ENCODE measurements around the gene NT5C3A.

The NT5C3A gene

GRCh38 chr7:33035776-33036175 is 26.8 kb downstream of the NT5C3A start:
- Histone ChIP-seq H3K4me1 (ENCODE audit: control insufficient read depth in 1 of 2, insufficient read depth in 2 of 2, low read length in 2 of 2) (no peaks in the 10 kb centered on the region), H2AFZ (ENCODE audit: insufficient read depth, low read length, poor library complexity) (no peak overlapping the region), H3K27ac (ENCODE audit: low read depth, low read length) (no peak overlapping the region), H3K14ac (ENCODE audit: low read length) (no peak overlapping the region), H3K4me3 (ENCODE audit: low read depth, low read length) (no peak overlapping the region), H3K9me3 (ENCODE audit: insufficient read depth, low read depth, low read length) (no peaks in the 10 kb centered on the region), H3K18ac (ENCODE audit: low read length) (no peak overlapping the region), H3K9ac (ENCODE audit: low read length) (no peak overlapping the region), H3K79me1 (ENCODE audit: low read length) (no peaks in the 10 kb centered on the region), H4K8ac (ENCODE audit: low read depth, low read length) (no peak overlapping the region), H3K4me2 (ENCODE audit: low read length) (no peak overlapping the region), H4K91ac (ENCODE audit: low read depth, low read length) (no peak overlapping the region), H3K4ac (ENCODE audit: low read depth, low read length) (no peak overlapping the region), H3K79me2 (ENCODE audit: control insufficient read depth, insufficient read depth, low read length, poor library complexity) (no peaks in the 10 kb centered on the region), H2BK12ac (ENCODE audit: low read length) (no peak overlapping the region), H2AK5ac (ENCODE audit: low read length) (no peak overlapping the region), H4K12ac (ENCODE audit: low read depth, low read length) (no peak overlapping the region), H3K23ac (ENCODE audit: low read length) (no peak overlapping the region), H2BK5ac (ENCODE audit: low read depth, low read length, poor library complexity) (no peak overlapping the region), H2BK120ac (ENCODE audit: insufficient read depth, low read length, poor library complexity) (no peak overlapping the region), H3K27me3 (ENCODE audit: insufficient read depth, low read length) (no peaks in the 10 kb centered on the region), H3K36me3 (ENCODE audit: control insufficient read depth in 1 of 2, insufficient read depth in 2 of 2, low read length in 2 of 2) (no peaks in the 10 kb centered on the region)
- WGBS (ENCODE audit: extremely low coverage, insufficient coverage, insufficient read length), result no CpG with 5 or more reads among the region's 2 CpGs
- DNase-seq, result peak in 1 of 2 donors; percentile 41

- no peak overlapping the region for H3K18ac ChIP-seq (ENCODE audit: low read length)
- H4K12ac ChIP-seq (ENCODE audit: low read depth, low read length), result no peak overlapping the region
- no peak overlapping the region for H2BK5ac ChIP-seq (ENCODE audit: low read depth, low read length, poor library complexity)
- no peak overlapping the region for H3K14ac ChIP-seq (ENCODE audit: low read length)
- H3K9ac ChIP-seq (ENCODE audit: low read length), result no peak overlapping the region
- H3K4me2 ChIP-seq (ENCODE audit: low read length), result no peak overlapping the region
- H4K8ac ChIP-seq (ENCODE audit: low read depth, low read length), result no peak overlapping the region
- no peaks in the 10 kb centered on the region for H3K27me3 ChIP-seq (ENCODE audit: insufficient read depth, low read length)
- no peak for DNase-seq
- H3K79me2 ChIP-seq (ENCODE audit: control insufficient read depth, insufficient read depth, low read length, poor library complexity), result no peaks in the 10 kb centered on the region
- H3K4ac ChIP-seq (ENCODE audit: low read depth, low read length), result no peak overlapping the region
- H3K23ac ChIP-seq (ENCODE audit: low read length), result no peak overlapping the region
- H3K9me3 ChIP-seq (ENCODE audit: insufficient read depth, low read depth, low read length), result no peaks in the 10 kb centered on the region
- H2BK120ac ChIP-seq (ENCODE audit: insufficient read depth, low read length, poor library complexity), result no peak overlapping the region
- WGBS (ENCODE audit: extremely low coverage, insufficient coverage, insufficient read length), result no CpG with 5 or more reads among the region's 4 CpGs
- H4K91ac ChIP-seq (ENCODE audit: low read depth, low read length), result no peak overlapping the region
- H2AFZ ChIP-seq (ENCODE audit: insufficient read depth, low read length, poor library complexity), result no peak overlapping the region
- H3K4me1 ChIP-seq (ENCODE audit: control insufficient read depth in 1 of 2, insufficient read depth in 2 of 2, low read length in 2 of 2), result no peaks in the 10 kb centered on the region
- peaks cover 0 to 4% of the 10 kb centered on the region in 2 experiments for H3K36me3 ChIP-seq (ENCODE audit: control insufficient read depth in 1 of 2, insufficient read depth in 2 of 2, low read length in 2 of 2)
- H3K27ac ChIP-seq (ENCODE audit: low read depth, low read length), result no peak overlapping the region
- no peak overlapping the region for H2AK5ac ChIP-seq (ENCODE audit: low read length)
- H3K4me3 ChIP-seq (ENCODE audit: low read depth, low read length), result no peak overlapping the region
- no peak overlapping the region for H2BK12ac ChIP-seq (ENCODE audit: low read length)
- no peaks in the 10 kb centered on the region for H3K79me1 ChIP-seq (ENCODE audit: low read length)
These were observed 38.3 kb downstream of the NT5C3A start for GRCh38 chr7:33024189-33024757.

- H3K79me1 ChIP-seq (ENCODE audit: low read length), result no peaks in the 10 kb centered on the region
- H3K4ac ChIP-seq (ENCODE audit: low read depth, low read length), result no peak overlapping the region
- H3K4me3 ChIP-seq (ENCODE audit: low read depth, low read length), result no peak overlapping the region
- no peak overlapping the region for H2AK5ac ChIP-seq (ENCODE audit: low read length)
- H3K9me3 ChIP-seq (ENCODE audit: insufficient read depth, low read depth, low read length), result no peaks in the 10 kb centered on the region
- peaks cover 4 to 7% of the 10 kb centered on the region in 2 experiments for H3K36me3 ChIP-seq (ENCODE audit: control insufficient read depth in 1 of 2, insufficient read depth in 2 of 2, low read length in 2 of 2)
- no peak overlapping the region for H2BK5ac ChIP-seq (ENCODE audit: low read depth, low read length, poor library complexity)
- H2BK120ac ChIP-seq (ENCODE audit: insufficient read depth, low read length, poor library complexity), result no peak overlapping the region
- no peak overlapping the region for H3K14ac ChIP-seq (ENCODE audit: low read length)
- no peak overlapping the region for H4K12ac ChIP-seq (ENCODE audit: low read depth, low read length)
- DNase-seq, result no peak
- no peak overlapping the region for H2BK12ac ChIP-seq (ENCODE audit: low read length)
- H2AFZ ChIP-seq (ENCODE audit: insufficient read depth, low read length, poor library complexity), result no peak overlapping the region
- H3K23ac ChIP-seq (ENCODE audit: low read length), result no peak overlapping the region
- H3K27ac ChIP-seq (ENCODE audit: low read depth, low read length), result no peak overlapping the region
- no peak overlapping the region for H3K4me2 ChIP-seq (ENCODE audit: low read length)
- no peaks in the 10 kb centered on the region for H3K27me3 ChIP-seq (ENCODE audit: insufficient read depth, low read length)
- no peaks in the 10 kb centered on the region for H3K4me1 ChIP-seq (ENCODE audit: control insufficient read depth in 1 of 2, insufficient read depth in 2 of 2, low read length in 2 of 2)
- H4K8ac ChIP-seq (ENCODE audit: low read depth, low read length), result no peak overlapping the region
- no peaks in the 10 kb centered on the region for H3K79me2 ChIP-seq (ENCODE audit: control insufficient read depth, insufficient read depth, low read length, poor library complexity)
- no peak overlapping the region for H3K9ac ChIP-seq (ENCODE audit: low read length)
- no peak overlapping the region for H3K18ac ChIP-seq (ENCODE audit: low read length)
- H4K91ac ChIP-seq (ENCODE audit: low read depth, low read length), result no peak overlapping the region
These were observed 50.2 kb downstream of the NT5C3A start for GRCh38 chr7:33012364-33012763.

- no peak overlapping the region for H3K14ac ChIP-seq (ENCODE audit: low read length)
- H2BK5ac ChIP-seq (ENCODE audit: low read depth, low read length, poor library complexity), result no peak overlapping the region
- H3K27me3 ChIP-seq (ENCODE audit: insufficient read depth, low read length), result no peaks in the 10 kb centered on the region
- no peak overlapping the region for H3K27ac ChIP-seq (ENCODE audit: low read depth, low read length)
- H4K91ac ChIP-seq (ENCODE audit: low read depth, low read length), result no peak overlapping the region
- H2AK5ac ChIP-seq (ENCODE audit: low read length), result no peak overlapping the region
- no peak overlapping the region for H3K4me3 ChIP-seq (ENCODE audit: low read depth, low read length)
- no peak overlapping the region for H3K23ac ChIP-seq (ENCODE audit: low read length)
- WGBS (ENCODE audit: extremely low coverage, insufficient coverage, insufficient read length), result no CpG with 5 or more reads among the region's 2 CpGs
- H3K4ac ChIP-seq (ENCODE audit: low read depth, low read length), result no peak overlapping the region
- H3K4me1 ChIP-seq (ENCODE audit: control insufficient read depth in 1 of 2, insufficient read depth in 2 of 2, low read length in 2 of 2), result no peaks in the 10 kb centered on the region
- no peak overlapping the region for H2AFZ ChIP-seq (ENCODE audit: insufficient read depth, low read length, poor library complexity)
- peaks cover 2 to 11% of the 10 kb centered on the region in 2 experiments for H3K36me3 ChIP-seq (ENCODE audit: control insufficient read depth in 1 of 2, insufficient read depth in 2 of 2, low read length in 2 of 2)
- no peaks in the 10 kb centered on the region for H3K79me1 ChIP-seq (ENCODE audit: low read length)
- H3K4me2 ChIP-seq (ENCODE audit: low read length), result no peak overlapping the region
- no peak overlapping the region for H4K8ac ChIP-seq (ENCODE audit: low read depth, low read length)
- H3K79me2 ChIP-seq (ENCODE audit: control insufficient read depth, insufficient read depth, low read length, poor library complexity), result no peaks in the 10 kb centered on the region
- DNase-seq, result no peak
- H3K9ac ChIP-seq (ENCODE audit: low read length), result no peak overlapping the region
- no peak overlapping the region for H4K12ac ChIP-seq (ENCODE audit: low read depth, low read length)
- H2BK120ac ChIP-seq (ENCODE audit: insufficient read depth, low read length, poor library complexity), result no peak overlapping the region
- no peak overlapping the region for H3K18ac ChIP-seq (ENCODE audit: low read length)
- no peak overlapping the region for H2BK12ac ChIP-seq (ENCODE audit: low read length)
- no peaks in the 10 kb centered on the region for H3K9me3 ChIP-seq (ENCODE audit: insufficient read depth, low read depth, low read length)
These were observed 52.8 kb downstream of the NT5C3A start for GRCh38 chr7:33009734-33010133.
